AG09309 (cell line): Measurements from ENCODE around the gene FOXA3.

Experiments used
- DNase-seq: peaks from one replicate; pipeline ENCODE4 v3.0.0-alpha.2; 2010; ENCODE audit warnings: low read depth
- H3K4me3 ChIP-seq: 2 replicates; pipeline ENCODE4 v1.5.1; 2011; ENCODE audit warnings: mild to moderate bottlenecking, low read depth, low read length, moderate library complexity; ENCODE audit not compliant: control insufficient read depth
- TF ChIP-seq, protein P1 (sequence below): IDR thresholded peaks from 2 replicates; pipeline ENCODE4 v1.5.1; 2011; ENCODE audit warnings: mild to moderate bottlenecking, low read depth, low read length, inconsistent platforms; ENCODE audit not compliant: insufficient read depth, control insufficient read depth; ENCODE audit errors: missing control alignments

Gene FOXA3

DNA sequence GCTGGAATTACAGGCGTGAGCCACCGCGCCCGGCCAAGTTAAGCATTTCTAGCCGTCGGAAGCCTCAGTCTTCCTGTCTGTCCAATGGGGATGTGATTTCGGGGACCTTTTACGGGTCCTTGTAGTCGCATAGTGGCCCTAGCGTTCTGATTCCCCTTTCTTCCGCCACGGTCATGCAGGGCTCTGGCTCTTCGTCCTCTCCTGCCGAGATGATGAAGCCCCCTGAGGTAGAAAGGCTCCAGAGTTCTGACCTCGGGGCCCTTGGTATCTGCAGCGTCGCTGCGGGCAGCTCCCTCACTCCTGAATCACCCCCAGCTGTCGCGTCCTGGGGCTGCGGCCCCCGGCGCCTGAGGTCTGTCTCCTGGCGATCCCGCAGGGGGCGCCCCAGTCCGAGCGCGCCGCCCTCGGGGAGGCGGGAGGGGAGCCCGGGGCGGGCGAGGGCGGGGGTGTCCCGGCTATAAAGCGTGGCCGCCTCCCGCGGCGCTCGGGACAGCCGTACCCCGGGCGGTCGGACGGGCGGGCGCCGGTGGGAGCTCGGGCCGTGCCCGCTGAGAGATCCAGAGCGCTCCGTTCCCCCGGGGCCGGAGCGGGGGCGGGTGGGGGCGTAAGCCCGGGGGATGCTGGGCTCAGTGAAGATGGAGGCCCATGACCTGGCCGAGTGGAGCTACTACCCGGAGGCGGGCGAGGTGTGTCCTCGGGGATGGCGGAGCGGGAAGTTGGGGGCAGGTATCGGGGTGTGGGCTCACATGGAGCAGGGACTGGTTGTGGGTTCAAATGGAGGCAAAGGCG is at the start of gene FOXA3:
Gene FOXA3, plus strand, starts transcription at position 487 of the 789 bp plus-strand sequence. Its CDS starts 131 bp downstream, at position 618.
- peak within 1 kb of the TSS; percentile 34 for H3K4me3 ChIP-seq
- no peak for DNase-seq
- TF ChIP-seq, protein P1, sequence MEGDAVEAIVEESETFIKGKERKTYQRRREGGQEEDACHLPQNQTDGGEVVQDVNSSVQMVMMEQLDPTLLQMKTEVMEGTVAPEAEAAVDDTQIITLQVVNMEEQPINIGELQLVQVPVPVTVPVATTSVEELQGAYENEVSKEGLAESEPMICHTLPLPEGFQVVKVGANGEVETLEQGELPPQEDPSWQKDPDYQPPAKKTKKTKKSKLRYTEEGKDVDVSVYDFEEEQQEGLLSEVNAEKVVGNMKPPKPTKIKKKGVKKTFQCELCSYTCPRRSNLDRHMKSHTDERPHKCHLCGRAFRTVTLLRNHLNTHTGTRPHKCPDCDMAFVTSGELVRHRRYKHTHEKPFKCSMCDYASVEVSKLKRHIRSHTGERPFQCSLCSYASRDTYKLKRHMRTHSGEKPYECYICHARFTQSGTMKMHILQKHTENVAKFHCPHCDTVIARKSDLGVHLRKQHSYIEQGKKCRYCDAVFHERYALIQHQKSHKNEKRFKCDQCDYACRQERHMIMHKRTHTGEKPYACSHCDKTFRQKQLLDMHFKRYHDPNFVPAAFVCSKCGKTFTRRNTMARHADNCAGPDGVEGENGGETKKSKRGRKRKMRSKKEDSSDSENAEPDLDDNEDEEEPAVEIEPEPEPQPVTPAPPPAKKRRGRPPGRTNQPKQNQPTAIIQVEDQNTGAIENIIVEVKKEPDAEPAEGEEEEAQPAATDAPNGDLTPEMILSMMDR, result peak; percentile 44

DNA sequence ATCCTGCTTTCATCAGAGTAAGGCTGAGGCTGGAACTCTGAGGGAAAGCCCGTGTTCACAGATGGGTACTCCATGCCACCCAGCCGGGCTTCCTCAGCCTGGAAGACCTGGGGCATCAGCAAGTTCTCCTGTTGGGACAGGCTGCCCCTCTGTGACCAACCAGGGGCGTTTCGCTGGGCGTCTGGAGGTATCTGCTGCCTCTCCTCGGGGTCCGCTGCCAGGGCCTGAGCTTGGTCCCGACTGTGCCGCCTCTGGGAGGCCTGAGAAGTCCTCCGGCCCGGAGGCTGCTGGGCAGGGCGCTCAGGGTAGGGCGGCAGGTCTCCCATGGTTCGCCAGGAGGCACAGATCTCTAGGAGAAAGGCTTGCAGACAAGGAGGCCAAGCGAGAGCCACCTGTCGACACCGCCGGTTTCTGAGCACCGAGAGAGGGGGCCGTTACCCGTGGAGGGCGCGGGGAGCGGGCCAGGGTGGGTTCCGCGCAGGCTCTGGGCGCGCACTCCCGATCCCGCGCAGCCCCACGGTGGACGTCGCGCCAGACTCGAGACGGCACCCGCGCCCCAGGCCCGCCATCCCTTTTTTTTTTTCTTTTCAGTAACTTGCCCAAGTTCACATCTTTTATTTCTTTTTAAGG is 49.2 kb upstream of the FOXA3 start, which contains the start of gene RSPH6A:
Gene RSPH6A, minus strand, starts transcription at position 458 of the 630 bp plus-strand sequence. Its CDS starts 132 bp downstream, at position 326.
- DNase-seq, result no peak
- TF ChIP-seq, protein P1, result no peak
- H3K4me3 ChIP-seq, result no peak within 1 kb of the TSS

DNA sequence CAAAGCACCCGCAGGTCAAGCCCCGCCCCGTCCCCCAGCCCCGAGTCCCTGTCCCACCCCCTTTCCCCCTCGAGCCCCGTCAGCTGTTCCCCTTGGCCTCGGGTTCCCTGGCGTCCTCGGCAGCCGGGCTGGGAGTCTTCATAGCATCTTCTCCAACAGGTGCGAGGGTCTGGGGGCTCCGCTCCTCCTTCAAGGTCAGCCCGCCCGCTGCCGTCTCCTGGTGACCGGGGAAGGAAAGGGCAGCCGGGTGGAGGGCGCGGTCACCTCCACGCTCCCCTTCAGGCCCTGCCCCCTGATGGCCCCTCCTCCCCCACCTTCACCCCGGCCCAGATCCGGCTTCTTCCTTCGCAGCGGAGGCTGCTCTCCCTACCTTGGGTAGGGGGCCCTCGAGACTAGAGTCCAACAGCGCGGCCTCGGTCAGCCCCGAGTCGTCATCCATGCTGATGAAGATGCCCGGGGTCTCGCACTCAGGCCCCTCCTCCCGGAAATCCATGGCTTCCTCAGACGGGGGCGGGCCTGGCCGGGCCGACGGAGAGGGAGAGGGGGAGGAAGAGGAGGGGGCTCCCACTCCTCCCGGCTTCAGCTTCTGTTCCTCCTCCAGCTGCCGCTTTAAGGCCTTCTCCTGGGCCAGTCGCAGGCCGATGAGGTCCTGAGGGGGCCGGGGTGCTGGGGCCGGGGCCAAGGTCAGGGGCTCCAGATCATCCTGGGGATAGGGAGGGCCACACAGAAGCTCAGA is 48.5 kb upstream of the FOXA3 start:
- no peak overlapping the region for H3K4me3 ChIP-seq
- TF ChIP-seq, protein P1, result no peak
- DNase-seq, result no peak

DNA sequence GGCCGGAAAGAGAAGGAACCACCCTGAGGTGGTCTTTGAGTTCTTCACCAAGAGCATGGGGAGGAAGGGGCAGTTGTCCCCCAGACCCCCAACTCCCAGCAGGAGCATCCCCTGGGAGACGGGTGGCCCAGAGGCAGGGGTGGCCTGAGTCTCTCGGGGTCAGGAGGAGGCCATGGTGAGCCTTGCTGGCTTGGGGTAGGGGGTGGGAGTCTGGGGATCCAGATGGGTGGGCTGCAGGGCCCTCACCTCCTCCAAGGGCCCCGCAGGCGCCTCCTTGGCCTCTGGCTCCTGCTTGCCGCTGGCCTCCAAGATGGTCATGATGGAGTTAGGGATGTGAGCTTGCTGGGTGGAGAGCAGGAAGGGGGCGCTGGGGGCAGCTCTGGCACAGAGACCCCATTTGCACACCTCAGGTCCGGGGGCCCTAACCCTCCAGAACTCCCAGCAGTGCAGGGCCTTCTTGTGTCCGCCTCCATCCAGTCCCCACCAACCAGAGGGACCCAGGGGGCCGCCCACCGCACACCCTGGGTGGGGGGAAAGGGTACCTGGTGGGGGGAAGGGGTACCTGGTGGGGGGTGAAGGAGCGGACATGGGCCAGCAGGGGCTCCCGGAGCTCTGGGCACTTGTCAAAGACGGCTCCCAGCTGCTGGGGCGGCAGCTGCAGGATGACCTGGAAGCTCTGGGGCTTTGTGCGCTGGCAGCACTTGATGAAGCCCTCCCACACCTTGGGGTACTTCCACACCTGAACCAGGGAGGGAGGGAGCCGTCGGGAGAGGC is 47.7 kb upstream of the FOXA3 start:
- no peak for DNase-seq
- H3K4me3 ChIP-seq, result no peak overlapping the region
- TF ChIP-seq, protein P1, result no peak

DNA sequence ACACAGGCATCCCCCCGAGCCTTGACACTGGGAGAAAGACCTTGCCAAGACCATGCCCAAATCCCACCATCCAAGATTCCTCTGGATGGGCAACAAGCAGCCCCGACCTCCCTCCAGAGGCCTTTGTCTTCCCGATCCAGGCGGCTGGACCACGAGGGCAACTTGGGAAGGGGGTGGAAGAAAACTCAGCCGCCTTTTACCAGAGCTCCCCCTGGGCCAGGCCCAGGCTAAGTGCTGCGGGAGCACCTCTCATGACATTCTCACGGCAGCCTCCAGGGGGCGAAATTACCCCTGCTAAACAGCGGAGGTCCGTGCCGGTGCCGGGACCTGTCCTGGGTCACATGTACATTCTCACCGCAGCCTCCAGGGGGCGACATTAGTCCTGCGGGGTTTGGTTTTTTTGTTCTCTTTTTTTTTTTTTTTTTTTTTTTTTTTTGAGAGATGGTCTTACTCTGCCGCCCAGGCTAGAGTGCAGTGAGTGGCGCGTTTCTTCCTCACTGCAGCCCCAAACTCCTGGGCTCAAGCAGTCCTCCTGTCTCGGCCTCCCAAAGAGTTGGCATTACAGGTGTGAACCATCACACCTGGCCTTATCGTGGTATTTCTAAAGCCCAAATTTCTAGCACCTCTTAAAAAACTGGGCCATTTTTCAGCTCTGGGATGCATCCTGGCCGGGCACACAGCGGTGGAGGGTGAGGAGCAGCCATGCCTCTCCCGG is 47.0 kb upstream of the FOXA3 start:
- TF ChIP-seq, protein P1, result peak; percentile 96
- DNase-seq, result peak; percentile 60
- H3K4me3 ChIP-seq, result no peak overlapping the region
